Liver (tissue), 9 donors: Measurements from ENCODE around the gene FMC1. TPM values are rescaled to one million over a fixed set of nuclear protein-coding genes. Genes with fewer than 3 reads are reported as not detected.

Experiments used
- DNase-seq: peaks from one replicate; pipeline ENCODE4 v3.0.0-alpha.2; 2017; ENCODE audit warnings: low spot score
- H3K27ac ChIP-seq, 2 donors: one replicate each; pipeline ENCODE4 v1.7.0; 2013; ENCODE audit warnings: inconsistent platforms in 2 of 2, low read length in 2 of 2, control low read depth in 1 of 2, low read depth in 1 of 2, mild to moderate bottlenecking in 1 of 2
- H3K27me3 ChIP-seq, 4 donors: one replicate each; pipeline versions ENCODE4 v1.6.1 to v1.7.0; 2013; ENCODE audit warnings: low read length in 3 of 4, inconsistent platforms in 1 of 4, mild to moderate bottlenecking in 1 of 4, moderate library complexity in 1 of 4; ENCODE audit not compliant: control insufficient read depth in 4 of 4, insufficient read depth in 4 of 4
- H3K36me3 ChIP-seq, 4 donors: one replicate each; pipeline versions ENCODE4 v1.6.1 to v1.7.0; 2013; ENCODE audit warnings: low read length in 3 of 4, mild to moderate bottlenecking in 3 of 4, low read depth in 1 of 4, moderate library complexity in 1 of 4; ENCODE audit not compliant: control insufficient read depth in 4 of 4, insufficient read depth in 3 of 4
- H3K4me1 ChIP-seq, 4 donors: one replicate each; pipeline versions ENCODE4 v1.6.1 to v1.7.0; 2013; ENCODE audit warnings: low read length in 3 of 4, mild to moderate bottlenecking in 3 of 4, moderate library complexity in 1 of 4; ENCODE audit not compliant: control insufficient read depth in 4 of 4, insufficient read depth in 4 of 4
- H3K4me3 ChIP-seq, 3 donors: one replicate each; pipeline versions ENCODE4 v1.6.1 to v1.7.0; 2013; ENCODE audit warnings: low read length in 3 of 3, control low read depth in 1 of 3, low read depth in 1 of 3, mild to moderate bottlenecking in 1 of 3
- H3K9ac ChIP-seq, 2 donors: one replicate each; pipeline ENCODE4 v1.7.0; 2013; ENCODE audit warnings: low read length in 2 of 2, mild to moderate bottlenecking in 2 of 2, moderate library complexity in 2 of 2, control low read depth in 1 of 2, low read depth in 1 of 2
- H3K9me3 ChIP-seq, 4 donors: one replicate each; pipeline versions ENCODE4 v1.6.1 to v1.7.0; 2013; ENCODE audit warnings: low read length in 3 of 4; ENCODE audit not compliant: control insufficient read depth in 4 of 4
- EGR1 ChIP-seq, 2 donors: IDR thresholded peaks; 2 replicates each; pipeline ENCODE4 v1.6.1; 2016 to 2018; ENCODE audit warnings: antibody characterized with exemption in 2 of 2, low read depth in 2 of 2
- FOXA1 ChIP-seq: IDR thresholded peaks from 2 replicates; pipeline ENCODE4 v1.6.1; 2016; ENCODE audit warnings: antibody characterized with exemption
- FOXA2 ChIP-seq: IDR thresholded peaks from 2 replicates; pipeline ENCODE4 v1.6.1; 2016; ENCODE audit warnings: antibody characterized with exemption
- HNF4G ChIP-seq: IDR thresholded peaks from 2 replicates; pipeline ENCODE4 v1.6.1; 2016; ENCODE audit warnings: antibody characterized with exemption
- JUND ChIP-seq, 2 donors: IDR thresholded peaks; 2 replicates each; pipeline ENCODE4 v1.6.1; 2016; ENCODE audit warnings: antibody characterized with exemption in 2 of 2
- NR2F2 ChIP-seq: IDR thresholded peaks from 2 replicates; pipeline ENCODE4 v1.6.1; 2016; ENCODE audit warnings: antibody characterized with exemption
- RAD21 ChIP-seq, 2 donors: IDR thresholded peaks; 2 replicates each; pipeline ENCODE4 v1.6.1; 2016; ENCODE audit warnings: antibody characterized with exemption in 2 of 2, mild to moderate bottlenecking in 2 of 2
- RXRA ChIP-seq, 2 donors: IDR thresholded peaks; 2 replicates each; pipeline ENCODE4 v1.6.1; 2017 to 2018; ENCODE audit warnings: antibody characterized with exemption in 2 of 2, mild to moderate bottlenecking in 1 of 2
- SP1 ChIP-seq: IDR thresholded peaks from 2 replicates; pipeline ENCODE4 v1.6.1; 2018; ENCODE audit warnings: antibody characterized with exemption, mild to moderate bottlenecking
- TAF1 ChIP-seq: conservative IDR thresholded peaks from 2 replicates; pipeline ENCODE4 v1.6.1; 2016; ENCODE audit warnings: antibody characterized with exemption, mild to moderate bottlenecking
- YY1 ChIP-seq: IDR thresholded peaks from 2 replicates; pipeline ENCODE4 v1.6.1; 2016; ENCODE audit warnings: antibody characterized with exemption, mild to moderate bottlenecking
- WGBS: extraction: QIAGEN DNeasy Blood & Tissue Kit; methylation state at CpG from one replicate; pipeline ENCODE4 v1.1.7; 2013; 5-methylcytosine and 5-hydroxymethylcytosine counted together
- polyA plus RNA-seq, 2 donors: library from polyadenylated mRNA; stranded (reverse) in 1 of 2; unstranded in 1 of 2; fragments of 200-250 nt in 1 of 2; fragments of >200 nt in 1 of 2; fragmentation: Nextera tagmentation in 1 of 2; extraction: Ambion mirVana in 1 of 2; gene quantifications; one replicate each; pipeline versions ENCODE4 v1.2.1 to v1.2.3, GENCODE V29; 2013 to 2015
- total RNA-seq, 2 donors: library from RNA; depleted of rRNA; stranded (reverse); fragments of >200 nt; gene quantifications; one replicate each; pipeline ENCODE4 v1.2.3, GENCODE V29; 2014
- TF ChIP-seq, protein P1 (sequence below): IDR thresholded peaks from 2 replicates; pipeline ENCODE4 v1.6.1; 2016; ENCODE audit warnings: antibody characterized with exemption, mild to moderate bottlenecking
- TF ChIP-seq, protein P2 (sequence below): IDR thresholded peaks from 2 replicates; pipeline ENCODE4 v1.6.1; 2016; ENCODE audit warnings: antibody characterized with exemption
- TF ChIP-seq, protein P3 (sequence below): fragments of 150-350 bp; IDR thresholded peaks from 2 replicates; pipeline ENCODE4 v1.5.1; 2017; ENCODE audit warnings: improper control_type of control experiment, low read depth, low read length; ENCODE audit not compliant: missing input control
- TF ChIP-seq, protein P4 (sequence below): IDR thresholded peaks from 2 replicates; pipeline ENCODE4 v1.6.1; 2016; ENCODE audit warnings: antibody characterized with exemption
- TF ChIP-seq, protein P5 (sequence below): IDR thresholded peaks from 2 replicates; pipeline ENCODE4 v1.6.1; 2016; ENCODE audit warnings: antibody characterized with exemption
- donor health status: healthy.
- donor health status: healthy.
- donor health status: healthy.
- donor health status: healthy.
- donor health status: healthy.

FMC1 gene
- total and polyA plus RNA-seq, 4 donors, result 5.5 to 76.3 (median 10.5) TPM

DNA sequence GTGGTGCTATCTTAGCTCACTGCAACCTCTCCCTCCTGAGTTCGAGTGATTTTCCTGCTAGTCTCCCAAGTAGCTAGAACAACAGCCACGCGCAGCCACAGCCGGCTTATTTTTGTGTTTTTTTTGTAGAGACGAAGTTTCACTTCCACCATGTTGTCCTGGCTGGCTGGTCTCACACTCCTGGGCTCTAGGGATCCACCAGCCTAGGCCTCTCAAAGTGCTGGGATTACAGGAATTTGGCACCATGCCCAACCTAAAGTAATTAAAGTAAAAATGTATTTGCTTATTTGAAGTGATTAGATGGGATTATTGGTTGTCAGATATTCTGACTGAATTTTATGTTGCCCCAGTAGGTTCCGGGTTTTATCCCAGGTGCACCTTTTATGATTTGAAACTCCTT is 41.3 kb downstream of the FMC1 start (continued):
- TF ChIP-seq SP1 (no peak), NR2F2 (no peak)

DNA sequence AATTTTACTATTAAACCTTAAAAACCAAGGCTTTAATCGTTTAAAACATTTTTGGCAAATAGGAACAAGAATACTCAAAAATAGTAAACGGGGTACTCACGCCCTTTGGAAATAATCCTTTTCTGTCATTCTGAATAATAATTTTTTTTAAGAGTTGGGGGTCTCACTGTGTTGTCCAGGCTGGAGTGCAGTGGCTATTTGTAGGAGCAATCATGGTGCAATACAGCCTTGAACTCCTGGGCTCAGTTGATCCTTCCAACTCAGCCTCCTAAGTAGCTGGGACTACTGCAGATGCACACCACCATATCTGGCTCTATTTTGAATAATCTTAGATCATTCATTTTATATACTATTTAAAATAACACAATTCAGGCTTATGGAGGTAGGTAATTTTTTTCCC is 43.5 kb downstream of the FMC1 start:
- H3K36me3 ChIP-seq, result peaks cover 11 to 32% (median 17%) of the 10 kb centered on the region in 4 donors
- no peaks in the 10 kb centered on the region for H3K9me3 ChIP-seq
- WGBS, result 99% methylated on average over 3 of the region's 3 CpGs

DNA sequence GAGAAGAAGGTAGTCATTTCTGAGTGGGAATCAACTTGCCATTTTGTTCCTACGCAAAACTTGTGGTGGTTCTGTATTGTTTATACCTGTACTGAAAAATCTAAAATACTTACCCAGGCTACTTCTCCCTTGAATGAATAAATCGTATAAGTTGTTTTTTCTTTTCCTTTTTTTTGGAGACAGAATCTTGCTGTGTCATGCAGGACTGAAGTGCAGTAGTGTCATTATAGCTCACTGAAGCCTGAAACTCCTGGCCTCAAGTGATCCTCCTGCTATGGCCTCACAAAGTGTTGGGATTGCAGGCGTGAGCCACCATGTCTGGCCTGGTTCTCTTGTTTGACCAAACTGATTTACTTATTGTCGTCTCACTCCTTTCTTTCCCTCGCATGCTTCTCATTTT is 46.5 kb downstream of the FMC1 start:
- no peak for DNase-seq
- no peaks in the 10 kb centered on the region for H3K4me1 ChIP-seq
- 95% methylated on average over 5 of the region's 5 CpGs for WGBS
- no peak overlapping the region for H3K9ac ChIP-seq
- H3K4me3 ChIP-seq, result no peak overlapping the region
- peaks cover under 1 to 43% (median 24%) of the 10 kb centered on the region in 4 donors for H3K36me3 ChIP-seq
- TF ChIP-seq HNF4G (no peak), FOXA1 (no peak)
- TF ChIP-seq, protein P1, sequence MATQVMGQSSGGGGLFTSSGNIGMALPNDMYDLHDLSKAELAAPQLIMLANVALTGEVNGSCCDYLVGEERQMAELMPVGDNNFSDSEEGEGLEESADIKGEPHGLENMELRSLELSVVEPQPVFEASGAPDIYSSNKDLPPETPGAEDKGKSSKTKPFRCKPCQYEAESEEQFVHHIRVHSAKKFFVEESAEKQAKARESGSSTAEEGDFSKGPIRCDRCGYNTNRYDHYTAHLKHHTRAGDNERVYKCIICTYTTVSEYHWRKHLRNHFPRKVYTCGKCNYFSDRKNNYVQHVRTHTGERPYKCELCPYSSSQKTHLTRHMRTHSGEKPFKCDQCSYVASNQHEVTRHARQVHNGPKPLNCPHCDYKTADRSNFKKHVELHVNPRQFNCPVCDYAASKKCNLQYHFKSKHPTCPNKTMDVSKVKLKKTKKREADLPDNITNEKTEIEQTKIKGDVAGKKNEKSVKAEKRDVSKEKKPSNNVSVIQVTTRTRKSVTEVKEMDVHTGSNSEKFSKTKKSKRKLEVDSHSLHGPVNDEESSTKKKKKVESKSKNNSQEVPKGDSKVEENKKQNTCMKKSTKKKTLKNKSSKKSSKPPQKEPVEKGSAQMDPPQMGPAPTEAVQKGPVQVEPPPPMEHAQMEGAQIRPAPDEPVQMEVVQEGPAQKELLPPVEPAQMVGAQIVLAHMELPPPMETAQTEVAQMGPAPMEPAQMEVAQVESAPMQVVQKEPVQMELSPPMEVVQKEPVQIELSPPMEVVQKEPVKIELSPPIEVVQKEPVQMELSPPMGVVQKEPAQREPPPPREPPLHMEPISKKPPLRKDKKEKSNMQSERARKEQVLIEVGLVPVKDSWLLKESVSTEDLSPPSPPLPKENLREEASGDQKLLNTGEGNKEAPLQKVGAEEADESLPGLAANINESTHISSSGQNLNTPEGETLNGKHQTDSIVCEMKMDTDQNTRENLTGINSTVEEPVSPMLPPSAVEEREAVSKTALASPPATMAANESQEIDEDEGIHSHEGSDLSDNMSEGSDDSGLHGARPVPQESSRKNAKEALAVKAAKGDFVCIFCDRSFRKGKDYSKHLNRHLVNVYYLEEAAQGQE, result no peak
- TF ChIP-seq, protein P2, sequence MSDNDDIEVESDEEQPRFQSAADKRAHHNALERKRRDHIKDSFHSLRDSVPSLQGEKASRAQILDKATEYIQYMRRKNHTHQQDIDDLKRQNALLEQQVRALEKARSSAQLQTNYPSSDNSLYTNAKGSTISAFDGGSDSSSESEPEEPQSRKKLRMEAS, result no peak
- H3K27ac ChIP-seq, result no peak overlapping the region
- H3K27me3 ChIP-seq, result no peaks in the 10 kb centered on the region
- no peaks in the 10 kb centered on the region for H3K9me3 ChIP-seq

More for the DNA sequence above, 43.5 kb downstream of the FMC1 start:
- TF ChIP-seq RAD21 (IDR thresholded peaks at IDR 0.05) (no peak), YY1 (no peak), SP1 (no peak), FOXA1 (no peak), JUND (IDR thresholded peaks at IDR 0.05) (no peak), TAF1 (no peak), RXRA (IDR thresholded peaks at IDR 0.05) (no peak), HNF4G (no peak), FOXA2 (no peak), EGR1 (IDR thresholded peaks at IDR 0.05; ENCODE audit: low read depth in 2 of 2) (no peak)
- TF ChIP-seq, protein P3, sequence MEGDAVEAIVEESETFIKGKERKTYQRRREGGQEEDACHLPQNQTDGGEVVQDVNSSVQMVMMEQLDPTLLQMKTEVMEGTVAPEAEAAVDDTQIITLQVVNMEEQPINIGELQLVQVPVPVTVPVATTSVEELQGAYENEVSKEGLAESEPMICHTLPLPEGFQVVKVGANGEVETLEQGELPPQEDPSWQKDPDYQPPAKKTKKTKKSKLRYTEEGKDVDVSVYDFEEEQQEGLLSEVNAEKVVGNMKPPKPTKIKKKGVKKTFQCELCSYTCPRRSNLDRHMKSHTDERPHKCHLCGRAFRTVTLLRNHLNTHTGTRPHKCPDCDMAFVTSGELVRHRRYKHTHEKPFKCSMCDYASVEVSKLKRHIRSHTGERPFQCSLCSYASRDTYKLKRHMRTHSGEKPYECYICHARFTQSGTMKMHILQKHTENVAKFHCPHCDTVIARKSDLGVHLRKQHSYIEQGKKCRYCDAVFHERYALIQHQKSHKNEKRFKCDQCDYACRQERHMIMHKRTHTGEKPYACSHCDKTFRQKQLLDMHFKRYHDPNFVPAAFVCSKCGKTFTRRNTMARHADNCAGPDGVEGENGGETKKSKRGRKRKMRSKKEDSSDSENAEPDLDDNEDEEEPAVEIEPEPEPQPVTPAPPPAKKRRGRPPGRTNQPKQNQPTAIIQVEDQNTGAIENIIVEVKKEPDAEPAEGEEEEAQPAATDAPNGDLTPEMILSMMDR, result no peak
- TF ChIP-seq, protein P4, sequence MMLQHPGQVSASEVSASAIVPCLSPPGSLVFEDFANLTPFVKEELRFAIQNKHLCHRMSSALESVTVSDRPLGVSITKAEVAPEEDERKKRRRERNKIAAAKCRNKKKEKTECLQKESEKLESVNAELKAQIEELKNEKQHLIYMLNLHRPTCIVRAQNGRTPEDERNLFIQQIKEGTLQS, result no peak
- TF ChIP-seq, protein P2, result no peak
- TF ChIP-seq, protein P5, sequence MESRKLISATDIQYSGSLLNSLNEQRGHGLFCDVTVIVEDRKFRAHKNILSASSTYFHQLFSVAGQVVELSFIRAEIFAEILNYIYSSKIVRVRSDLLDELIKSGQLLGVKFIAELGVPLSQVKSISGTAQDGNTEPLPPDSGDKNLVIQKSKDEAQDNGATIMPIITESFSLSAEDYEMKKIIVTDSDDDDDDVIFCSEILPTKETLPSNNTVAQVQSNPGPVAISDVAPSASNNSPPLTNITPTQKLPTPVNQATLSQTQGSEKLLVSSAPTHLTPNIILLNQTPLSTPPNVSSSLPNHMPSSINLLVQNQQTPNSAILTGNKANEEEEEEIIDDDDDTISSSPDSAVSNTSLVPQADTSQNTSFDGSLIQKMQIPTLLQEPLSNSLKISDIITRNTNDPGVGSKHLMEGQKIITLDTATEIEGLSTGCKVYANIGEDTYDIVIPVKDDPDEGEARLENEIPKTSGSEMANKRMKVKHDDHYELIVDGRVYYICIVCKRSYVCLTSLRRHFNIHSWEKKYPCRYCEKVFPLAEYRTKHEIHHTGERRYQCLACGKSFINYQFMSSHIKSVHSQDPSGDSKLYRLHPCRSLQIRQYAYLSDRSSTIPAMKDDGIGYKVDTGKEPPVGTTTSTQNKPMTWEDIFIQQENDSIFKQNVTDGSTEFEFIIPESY, result no peak
- H3K27ac ChIP-seq, result no peak overlapping the region
- no peak overlapping the region for H3K4me3 ChIP-seq
- H3K27me3 ChIP-seq, result no peaks in the 10 kb centered on the region
- no peak overlapping the region for H3K9ac ChIP-seq
- H3K4me1 ChIP-seq, result no peaks in the 10 kb centered on the region
- no peak for DNase-seq
